Measurements from ENCODE around the gene SMIM29. TPM values are rescaled to one million over a fixed set of nuclear protein-coding genes. Genes with fewer than 3 reads are reported as not detected.
A peak's percentile ranks its signal among the peaks of the same experiment; 100 is the strongest.

The SMIM29 gene
- total and polyA plus RNA-seq, 2 experiments from 2014 or later: 9.2 to 33.8 TPM

- H4K20me1 ChIP-seq (ENCODE audit: insufficient read depth, poor library complexity, severe bottlenecking): no peaks in the 10 kb centered on the region
- no peak overlapping the region for H3K4me3 ChIP-seq
- WGBS (ENCODE audit: low lambda C conversion rate, missing lambda C conversion rate): 26% methylated on average over 9 of the region's 16 CpGs
- H2AFZ ChIP-seq: peak overlapping the region; percentile 90
- H3K27ac ChIP-seq: peak overlapping the region; percentile 86
- no peaks in the 10 kb centered on the region for H3K79me2 ChIP-seq
- H3K27me3 ChIP-seq: no peaks in the 10 kb centered on the region
- H3K9me2 ChIP-seq (replicated peaks; ENCODE audit: insufficient read depth): no peaks in the 10 kb centered on the region
- TF ChIP-seq EZH2 (IDR thresholded peaks at IDR 0.05; ENCODE audit: borderline replicate concordance) (no peak), EZH2phosphoT487 (IDR thresholded peaks at IDR 0.05; ENCODE audit: low read depth, severe bottlenecking, unreplicated experiment) (no peak), CTCF (IDR thresholded peaks at IDR 0.05; ENCODE audit: poor library complexity) (no peak)
- peak overlapping the region; percentile 83 for H3K4me2 ChIP-seq
- H3K36me3 ChIP-seq (replicated peaks; ENCODE audit: insufficient read depth, low read depth): no peaks in the 10 kb centered on the region
- peak; percentile 64 for DNase-seq (ENCODE audit: low spot score)
- H3K4me1 ChIP-seq (ENCODE audit: insufficient read depth): peaks cover 11% of the 10 kb centered on the region
- H3K9me3 ChIP-seq (ENCODE audit: low read depth): no peaks in the 10 kb centered on the region
Observed at GRCh38 chr6:34223381-34223955, 25.3 kb downstream of the SMIM29 start.

DNA sequence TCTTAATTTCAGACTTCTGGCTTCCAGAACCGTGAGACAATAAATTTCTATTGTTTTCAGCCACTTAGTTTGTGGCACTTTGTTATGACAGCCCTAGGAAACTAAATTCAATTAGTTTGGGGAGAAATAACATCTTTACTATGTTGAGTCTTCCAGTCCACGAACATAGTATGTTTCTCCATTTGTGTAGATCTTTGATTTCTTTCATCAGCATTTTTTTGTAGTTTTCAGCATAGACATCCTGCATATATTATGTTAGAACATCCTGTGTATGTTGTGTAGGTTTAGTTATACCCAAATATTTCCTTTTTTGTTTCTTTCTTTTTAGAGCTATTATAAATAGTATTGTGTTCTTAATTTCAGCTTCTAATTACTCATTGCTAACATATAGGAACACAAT is 30.1 kb downstream of the SMIM29 start:
- peaks cover 6% of the 10 kb centered on the region for H3K4me1 ChIP-seq (ENCODE audit: insufficient read depth)
- H3K79me2 ChIP-seq: no peaks in the 10 kb centered on the region
- H3K9me3 ChIP-seq (ENCODE audit: low read depth): no peaks in the 10 kb centered on the region
- H3K36me3 ChIP-seq (replicated peaks; ENCODE audit: insufficient read depth, low read depth): no peaks in the 10 kb centered on the region
- H3K27me3 ChIP-seq: no peaks in the 10 kb centered on the region
- H3K4me3 ChIP-seq: no peak overlapping the region
- no peak overlapping the region for H3K4me2 ChIP-seq
- WGBS (ENCODE audit: low lambda C conversion rate, missing lambda C conversion rate): 69% methylated on average over 2 of the region's 2 CpGs
- no peak overlapping the region for H3K27ac ChIP-seq
- DNase-seq (ENCODE audit: low spot score): no peak
- TF ChIP-seq EZH2 (IDR thresholded peaks at IDR 0.05; ENCODE audit: borderline replicate concordance) (no peak), EZH2phosphoT487 (IDR thresholded peaks at IDR 0.05; ENCODE audit: low read depth, severe bottlenecking, unreplicated experiment) (no peak), CTCF (IDR thresholded peaks at IDR 0.05; ENCODE audit: poor library complexity) (no peak)
- no peaks in the 10 kb centered on the region for H3K9me2 ChIP-seq (replicated peaks; ENCODE audit: insufficient read depth)
- no peaks in the 10 kb centered on the region for H4K20me1 ChIP-seq (ENCODE audit: insufficient read depth, poor library complexity, severe bottlenecking)
- no peak overlapping the region for H2AFZ ChIP-seq

DNA sequence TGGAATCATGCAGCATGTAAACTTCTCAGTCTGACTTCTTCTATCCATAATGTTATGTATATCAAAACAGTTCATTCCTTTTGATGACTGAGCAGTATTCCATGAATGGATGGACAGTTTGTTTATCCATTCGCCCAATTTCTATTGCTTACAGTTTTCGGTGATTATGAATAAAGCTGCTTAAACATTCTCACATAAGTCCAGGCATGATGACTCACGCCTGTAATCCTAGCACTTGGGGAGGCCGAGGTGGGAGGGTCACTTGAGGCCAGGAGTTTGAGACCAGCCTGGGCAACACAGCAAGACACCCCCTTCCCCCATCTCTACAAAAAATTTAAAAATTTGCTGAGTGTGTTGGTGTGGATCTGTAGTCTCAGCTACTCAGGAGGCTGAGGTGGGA is 35.0 kb downstream of the SMIM29 start:
- no peaks in the 10 kb centered on the region for H4K20me1 ChIP-seq (ENCODE audit: insufficient read depth, poor library complexity, severe bottlenecking)
- no peaks in the 10 kb centered on the region for H3K9me3 ChIP-seq (ENCODE audit: low read depth)
- no peak overlapping the region for H2AFZ ChIP-seq
- no peaks in the 10 kb centered on the region for H3K9me2 ChIP-seq (replicated peaks; ENCODE audit: insufficient read depth)
- H3K4me2 ChIP-seq: no peak overlapping the region
- TF ChIP-seq EZH2phosphoT487 (IDR thresholded peaks at IDR 0.05; ENCODE audit: low read depth, severe bottlenecking, unreplicated experiment) (no peak), CTCF (IDR thresholded peaks at IDR 0.05; ENCODE audit: poor library complexity) (no peak), EZH2 (IDR thresholded peaks at IDR 0.05; ENCODE audit: borderline replicate concordance) (no peak)
- H3K4me3 ChIP-seq: no peak overlapping the region
- H3K27ac ChIP-seq: no peak overlapping the region
- H3K36me3 ChIP-seq (replicated peaks; ENCODE audit: insufficient read depth, low read depth): no peaks in the 10 kb centered on the region
- WGBS (ENCODE audit: low lambda C conversion rate, missing lambda C conversion rate): 90% methylated on average over 4 of the region's 4 CpGs
- no peaks in the 10 kb centered on the region for H3K27me3 ChIP-seq
- H3K79me2 ChIP-seq: no peaks in the 10 kb centered on the region
- no peak for DNase-seq (ENCODE audit: low spot score)
- H3K4me1 ChIP-seq (ENCODE audit: insufficient read depth): no peaks in the 10 kb centered on the region
